ENCODE measurements around the gene LRRN4.
A peak's percentile ranks its signal among the peaks of the same experiment; 100 is the strongest.

The LRRN4 gene

DNA sequence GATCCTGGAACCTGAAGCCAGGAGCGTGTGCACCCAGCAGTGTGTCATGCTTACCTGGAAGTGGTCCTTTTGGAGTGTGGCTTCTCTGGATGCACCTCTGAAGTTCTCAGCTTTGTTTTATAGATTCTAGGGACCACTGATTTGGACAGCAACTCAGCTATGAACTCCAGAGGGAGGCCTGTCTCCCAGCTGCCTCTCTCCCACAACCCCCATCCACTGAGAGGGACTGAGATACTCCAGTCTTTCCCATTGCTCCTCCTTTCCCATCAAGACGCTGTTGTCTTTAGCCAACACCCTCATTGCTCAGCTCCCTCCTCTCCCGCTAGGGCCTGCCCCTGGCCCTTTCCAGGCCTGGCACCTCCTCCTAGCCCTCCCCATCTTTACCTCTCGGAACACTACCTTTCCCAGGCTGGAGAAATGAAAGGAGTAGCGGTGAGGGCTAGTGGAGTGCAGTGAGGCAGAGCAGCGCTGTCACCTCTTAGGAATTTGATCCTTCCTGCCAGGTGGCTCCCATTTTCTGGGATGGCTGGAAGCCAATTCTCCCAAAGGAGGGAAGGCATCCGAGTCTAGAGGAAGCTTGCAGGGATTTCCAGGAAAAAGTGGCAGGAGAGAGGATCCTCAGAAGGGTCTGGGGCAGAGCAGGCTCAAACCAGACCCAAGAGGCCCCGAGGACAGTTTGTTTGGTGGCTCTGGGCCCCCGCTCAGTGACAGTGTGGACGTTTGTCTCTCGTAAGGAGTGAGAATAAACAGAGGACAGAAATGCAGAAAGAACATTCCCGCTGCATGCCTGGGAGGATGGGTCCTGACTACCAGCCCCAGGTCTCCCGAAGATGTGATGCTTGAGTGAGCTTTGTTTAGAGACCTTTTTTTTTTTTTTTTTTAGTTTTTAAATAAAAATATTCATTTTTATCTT, at the start of gene LRRN4:
Gene LRRN4 (minus strand): TSS at position 285 of the 913 bp plus-strand sequence. CDS start 1,261 bp downstream, outside the sequence.
- DNase-seq (ENCODE audit: low spot score) = peak; percentile 85

DNA sequence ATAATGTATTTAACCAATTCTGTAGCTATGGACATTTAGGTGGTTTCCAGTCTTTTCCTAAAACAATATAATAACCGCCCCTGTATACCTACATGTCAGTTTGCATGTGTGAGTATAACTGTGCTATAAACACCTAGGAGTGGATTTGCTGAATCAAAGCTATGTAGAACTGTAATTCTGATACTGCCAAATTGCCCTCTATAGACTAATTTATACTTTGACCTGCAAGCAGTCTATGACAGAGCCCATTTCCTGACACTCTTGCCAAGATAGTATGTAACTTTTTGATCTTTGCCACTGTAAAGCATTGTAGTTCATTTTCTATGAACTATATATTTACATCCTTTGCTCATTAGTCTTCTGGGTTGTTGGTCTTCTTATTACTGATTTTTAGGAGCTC, 49.4 kb upstream of the LRRN4 start:
- DNase-seq (ENCODE audit: low spot score) = no peak

DNA sequence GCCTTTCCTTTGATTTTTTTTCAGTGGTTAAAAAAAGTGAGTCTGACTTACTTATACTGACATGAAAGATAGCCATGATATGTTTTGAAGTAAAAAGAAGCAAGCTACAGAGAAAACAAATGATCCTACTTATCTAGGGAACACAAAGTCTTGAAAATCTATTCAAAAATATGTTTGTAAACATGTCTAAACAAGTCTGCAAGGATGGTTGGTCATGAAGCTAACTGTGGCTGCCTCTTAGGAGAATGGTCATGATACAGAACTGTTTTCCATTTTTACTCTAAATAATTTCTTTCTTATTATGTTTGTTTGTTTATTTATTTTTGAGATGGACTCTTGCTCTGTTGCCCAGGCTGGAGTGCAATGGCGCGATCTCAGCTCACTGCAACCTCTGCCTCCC, 47.5 kb upstream of the LRRN4 start:
- no peak for DNase-seq (ENCODE audit: low spot score)

DNA sequence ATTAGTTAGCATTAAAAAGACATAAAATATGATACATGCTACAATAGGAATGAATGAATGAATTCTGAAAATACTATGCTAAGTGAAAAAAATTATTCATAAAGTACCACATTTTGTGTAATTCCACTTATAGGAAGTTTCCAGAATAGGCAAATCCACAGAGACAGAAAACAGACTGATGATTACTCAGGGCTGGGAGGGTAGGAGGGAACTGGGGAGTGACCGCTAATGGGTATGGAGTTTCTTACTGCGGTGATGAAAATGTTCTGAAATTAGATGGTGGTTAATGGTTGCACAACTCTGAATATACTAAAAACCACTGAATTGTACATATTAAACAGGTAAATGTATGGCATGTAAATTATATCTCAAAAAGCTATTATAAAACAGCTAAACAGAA, 46.4 kb upstream of the LRRN4 start:
- no peak for DNase-seq (ENCODE audit: low spot score)

DNA sequence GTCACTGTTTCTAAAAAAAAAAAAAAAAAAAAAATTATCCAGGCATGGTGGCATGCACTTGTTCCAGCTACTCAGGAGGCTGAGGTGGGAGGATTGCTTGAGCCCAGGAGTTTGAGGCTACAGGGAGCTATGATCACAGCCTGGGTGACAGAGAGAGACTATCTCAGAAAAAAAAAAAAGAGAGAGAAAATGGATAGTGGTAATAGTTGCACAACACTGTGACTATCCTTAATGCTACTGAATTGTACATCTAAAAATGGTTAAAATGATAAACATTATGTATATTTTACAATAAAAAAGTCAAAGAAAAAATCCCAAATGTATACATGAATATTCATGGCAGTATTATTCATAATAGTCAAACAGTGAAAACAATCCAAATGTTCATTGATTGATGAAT, 46.0 kb upstream of the LRRN4 start:
- no peak for DNase-seq (ENCODE audit: low spot score)

DNA sequence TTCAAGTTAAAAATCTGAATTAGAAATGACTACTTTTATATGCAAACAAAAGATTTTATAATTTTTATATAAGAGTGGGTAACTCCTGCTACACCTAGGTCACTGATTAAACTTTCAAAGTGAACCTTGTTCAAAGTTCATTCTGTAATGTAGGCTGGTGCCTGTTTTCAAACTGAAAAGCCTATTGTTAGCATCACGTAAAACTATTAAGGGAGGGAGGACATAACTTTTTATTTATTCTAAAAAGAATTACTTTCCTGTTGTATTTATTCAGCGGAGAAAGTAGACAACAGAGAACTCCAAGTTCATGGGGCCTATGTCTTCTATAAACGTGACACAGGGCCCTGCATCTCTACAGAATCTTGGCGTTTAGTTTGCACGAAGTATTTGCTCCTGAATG, 41.5 kb upstream of the LRRN4 start:
- DNase-seq (ENCODE audit: low spot score) = no peak

DNA sequence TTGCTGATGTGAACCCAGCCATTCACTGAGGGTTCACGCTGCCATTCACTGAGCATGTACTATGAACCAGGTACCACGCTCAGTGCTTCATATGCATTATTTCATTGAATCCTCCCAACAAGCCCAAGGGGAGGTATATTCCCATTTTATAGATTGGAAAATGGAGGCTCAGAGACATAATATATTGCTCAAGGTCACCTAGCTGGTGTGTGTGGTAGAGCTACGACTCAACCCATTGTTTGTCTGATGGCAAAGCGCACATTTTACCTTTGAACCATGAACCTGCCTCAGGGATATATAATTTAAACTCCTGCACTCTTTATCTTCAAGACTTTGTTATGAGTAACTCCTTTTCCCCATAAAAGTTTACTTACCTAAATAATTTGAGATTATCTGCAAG, 40.7 kb upstream of the LRRN4 start:
- DNase-seq (ENCODE audit: low spot score) = no peak

DNA sequence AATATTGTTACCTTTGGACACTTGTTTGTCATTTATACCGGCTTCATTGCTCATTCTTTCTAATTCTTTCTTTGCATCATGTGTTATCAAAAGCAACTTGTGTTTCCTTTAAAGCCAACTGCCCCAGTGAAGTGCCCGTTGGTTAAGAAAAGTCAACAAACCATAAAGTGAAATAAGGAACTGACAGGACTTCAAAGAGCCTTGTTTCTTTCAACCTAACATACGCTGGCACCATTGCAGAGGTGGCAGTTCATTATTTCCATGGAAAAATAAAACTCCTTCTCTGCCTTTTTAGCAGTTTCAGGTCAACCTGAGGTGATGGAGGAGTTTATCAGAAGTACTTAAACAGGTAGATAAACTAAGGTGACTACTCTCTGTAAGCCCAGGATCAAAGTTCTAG, 40.2 kb upstream of the LRRN4 start:
- DNase-seq (ENCODE audit: low spot score) = no peak

DNA sequence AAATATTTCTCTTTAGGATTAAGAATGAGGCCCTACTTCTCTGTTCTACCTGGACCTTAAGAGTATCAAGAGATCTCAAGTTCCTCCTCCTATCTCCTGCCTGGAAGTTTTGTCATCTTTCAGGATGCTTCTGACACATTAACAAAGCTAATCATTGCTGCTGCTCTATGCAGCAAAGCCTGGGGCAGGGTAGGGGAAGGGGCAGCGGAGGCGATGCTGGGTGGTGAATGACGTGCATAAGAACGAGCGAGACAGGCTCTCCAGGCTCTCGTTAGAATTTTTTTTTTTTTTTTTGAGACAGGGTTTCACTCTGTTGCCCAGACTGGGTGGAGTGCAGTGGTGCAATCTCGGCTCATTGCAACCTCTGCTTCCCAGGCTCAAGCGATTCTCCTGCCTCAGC, 37.8 kb upstream of the LRRN4 start:
- DNase-seq (ENCODE audit: low spot score) = no peak

DNA sequence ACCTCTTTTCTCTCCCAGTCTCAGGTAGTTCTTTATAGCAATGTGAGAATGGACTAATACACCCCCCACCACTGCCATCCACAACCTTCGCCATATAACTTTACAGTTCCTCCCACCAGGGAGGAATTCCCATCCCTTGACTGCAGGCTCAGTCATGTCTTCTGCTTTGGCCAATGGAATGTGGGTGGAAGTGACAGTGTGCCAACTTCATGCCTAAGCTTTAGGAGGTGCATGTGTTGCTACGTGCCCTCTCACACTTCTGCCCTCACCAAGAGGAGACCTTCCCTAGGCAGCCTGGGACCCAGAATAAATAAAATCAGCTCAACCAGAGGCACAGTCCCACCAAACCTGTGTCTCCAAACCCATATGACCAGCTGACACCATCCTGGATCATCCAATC, 33.0 kb upstream of the LRRN4 start:
- DNase-seq (ENCODE audit: low spot score) = no peak

DNA sequence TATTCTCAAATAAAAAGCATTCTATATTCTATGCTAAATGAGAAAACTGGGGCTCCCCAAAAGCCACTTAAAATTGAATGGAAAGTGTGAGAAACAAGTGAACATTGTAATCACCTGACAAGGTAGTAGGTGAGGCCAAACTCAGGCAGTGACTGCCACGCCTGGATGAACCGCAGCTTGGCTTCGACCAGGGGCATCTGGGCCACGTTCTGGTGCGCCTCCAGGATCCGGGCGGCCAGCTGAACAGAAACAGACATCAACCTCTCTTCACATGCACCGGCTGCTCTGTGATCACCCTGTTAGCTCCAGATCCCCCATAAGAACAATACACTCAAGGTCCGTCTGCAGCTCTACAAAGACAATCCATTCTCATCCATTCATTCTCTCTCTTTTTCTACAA, 30.1 kb upstream of the LRRN4 start:
- no peak for DNase-seq (ENCODE audit: low spot score)

DNA sequence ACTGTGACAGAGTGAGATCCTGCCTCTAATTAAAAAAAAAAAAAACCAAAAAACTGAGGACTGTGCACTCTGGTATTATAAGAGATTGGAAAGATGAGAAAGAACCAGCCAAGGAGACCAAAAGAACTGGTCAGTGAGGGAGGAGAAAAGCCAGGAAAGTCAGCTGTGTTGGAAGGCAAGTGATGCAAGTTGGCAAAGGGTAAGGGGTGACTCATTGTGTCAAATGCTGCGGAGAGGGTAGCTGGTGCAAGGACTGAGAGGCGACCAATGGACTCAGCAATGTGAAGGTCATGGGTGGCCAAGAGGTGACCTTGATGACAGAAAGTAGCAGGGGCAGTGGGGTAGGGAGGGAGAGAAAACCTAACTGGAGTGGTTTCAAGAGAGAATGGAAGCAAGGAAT, 27.4 kb upstream of the LRRN4 start:
- DNase-seq (ENCODE audit: low spot score) = no peak

DNA sequence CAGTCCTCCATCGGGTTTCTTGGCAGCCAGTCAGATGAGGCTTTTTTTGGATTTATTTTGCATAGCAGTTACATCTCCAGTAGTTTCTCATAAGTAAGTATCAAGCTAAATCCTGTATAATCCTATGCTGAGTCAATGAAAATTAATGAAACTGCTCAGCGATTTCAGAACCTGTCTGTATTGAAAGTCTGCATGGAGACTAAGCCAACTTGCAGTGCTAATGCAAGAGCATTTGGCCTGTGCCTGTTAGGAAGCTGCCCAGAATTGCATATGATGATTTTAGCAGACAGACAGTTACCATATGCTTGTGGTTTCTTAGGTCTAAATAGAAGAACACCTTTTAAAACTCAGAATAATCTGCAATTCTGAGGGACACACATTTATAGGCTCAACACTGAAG, 25.2 kb upstream of the LRRN4 start:
- DNase-seq (ENCODE audit: low spot score) = no peak

DNA sequence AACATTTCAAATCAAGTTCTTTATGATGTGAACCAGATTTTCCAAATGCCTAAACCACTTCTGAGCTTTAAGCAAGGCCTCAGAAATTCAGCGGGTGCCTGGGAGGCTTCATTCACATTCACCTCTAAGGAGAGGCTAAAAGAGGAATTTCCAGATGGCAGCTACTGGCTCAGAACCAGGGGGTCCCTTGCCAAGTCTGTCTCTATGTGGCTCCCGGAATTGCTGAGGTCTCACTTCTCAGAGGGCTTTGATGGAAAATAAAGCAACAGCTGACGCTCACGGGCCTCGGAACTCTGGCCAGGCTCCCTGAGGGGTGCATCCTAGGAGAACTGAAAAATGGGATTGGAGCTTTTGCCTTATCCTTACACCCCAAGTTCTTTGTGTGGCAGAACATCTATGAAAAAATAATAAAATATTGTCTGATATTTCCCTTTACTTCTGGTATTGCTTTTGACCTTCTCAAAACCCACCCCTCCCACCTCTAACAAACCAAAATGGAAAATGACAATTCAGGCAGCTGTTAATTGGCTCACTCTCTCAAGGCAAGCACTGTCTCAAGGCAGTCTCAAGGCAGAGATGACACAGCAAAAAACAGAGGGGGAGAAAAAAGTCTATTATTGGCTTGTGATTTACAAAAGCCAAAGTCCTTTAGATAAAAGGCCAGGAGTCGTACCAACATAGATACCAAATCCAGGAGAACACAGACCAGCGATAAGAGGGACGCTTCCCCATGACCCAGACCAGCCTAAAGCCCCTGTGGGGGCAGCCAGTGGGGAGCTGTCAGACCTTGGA, 21.8 kb upstream of the LRRN4 start:
- DNase-seq (ENCODE audit: low spot score) = no peak

DNA sequence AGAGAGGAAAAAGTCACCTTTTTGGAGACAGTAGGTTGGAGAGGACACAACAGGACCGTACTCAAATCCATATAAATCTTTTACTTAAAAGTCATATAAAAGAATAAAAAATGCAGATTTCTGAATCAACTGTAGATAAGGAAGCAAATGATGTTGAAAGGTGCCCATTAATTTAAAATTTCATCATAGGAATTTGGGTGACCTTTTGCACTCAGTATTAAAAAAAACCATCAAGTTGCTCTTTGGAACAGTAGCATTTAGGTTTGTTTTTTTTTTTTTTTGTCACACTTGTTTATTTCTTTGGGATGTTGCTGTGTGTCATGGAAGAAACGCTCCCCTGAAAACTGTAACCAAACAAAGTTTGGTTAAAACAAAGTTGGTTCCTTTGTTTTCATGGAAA, 20.9 kb upstream of the LRRN4 start:
- no peak for DNase-seq (ENCODE audit: low spot score)

DNA sequence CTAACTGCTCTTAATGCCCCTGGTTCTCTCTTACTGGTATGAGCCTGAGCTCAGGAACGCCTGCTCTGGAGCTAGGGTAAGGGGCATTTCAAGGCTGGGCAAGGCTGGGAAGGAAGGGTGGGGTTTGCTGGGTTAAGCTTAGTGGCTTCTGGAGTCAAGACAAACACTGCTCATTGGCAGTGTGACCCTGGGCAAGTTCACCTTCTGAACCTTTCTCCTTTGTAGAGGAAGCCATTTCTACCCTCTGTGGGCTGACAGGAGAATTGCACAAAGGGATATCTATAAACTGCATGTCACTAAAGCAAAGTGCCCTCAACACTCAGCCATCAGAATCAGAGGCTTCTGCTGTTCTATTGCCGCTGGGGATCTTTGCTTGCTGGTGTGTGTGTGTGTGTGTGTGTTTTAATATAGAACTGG, 20.3 kb upstream of the LRRN4 start:
- peak; percentile 26 for DNase-seq (ENCODE audit: low spot score)

DNA sequence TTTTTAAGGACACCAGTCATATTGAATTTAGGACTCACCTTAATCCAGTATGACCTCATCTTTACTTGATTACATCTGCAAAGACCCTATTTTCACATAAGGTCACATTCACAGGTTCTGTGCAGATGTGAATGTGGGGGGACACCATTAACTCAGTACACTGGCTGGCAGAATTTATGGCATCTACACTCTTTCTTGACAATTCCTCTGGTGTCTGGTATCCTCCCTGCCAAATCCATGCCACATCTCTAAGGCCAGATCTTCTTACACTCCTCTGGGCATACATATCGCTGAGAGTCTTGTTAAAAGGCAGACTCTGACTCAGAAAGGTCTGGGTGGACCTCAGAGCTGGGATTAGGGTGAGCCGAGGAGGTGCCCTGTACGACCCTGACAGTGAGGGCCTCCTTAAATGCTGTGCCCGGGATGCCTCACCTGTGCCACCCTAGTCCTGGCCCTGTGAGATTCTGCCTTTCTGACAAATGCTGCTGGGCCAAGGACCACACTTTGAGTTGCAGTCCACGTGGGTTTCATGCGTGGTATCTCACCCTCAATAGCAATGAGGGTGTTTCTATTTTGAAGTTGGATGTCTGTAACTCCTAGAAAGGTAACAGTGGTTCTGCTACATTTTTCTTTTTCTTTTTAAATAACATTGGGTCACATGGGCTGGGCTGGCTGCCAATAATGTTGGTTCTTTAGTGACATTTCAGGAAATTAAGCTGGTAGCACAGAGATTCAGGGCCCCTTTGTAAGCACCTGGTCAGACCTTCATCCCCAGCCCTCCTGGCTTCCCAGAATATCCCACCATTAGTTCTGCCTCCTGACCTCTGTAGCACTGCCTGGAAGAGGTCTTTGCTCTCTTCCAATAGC, 17.2 kb upstream of the LRRN4 start:
- DNase-seq (ENCODE audit: low spot score) = no peak

DNA sequence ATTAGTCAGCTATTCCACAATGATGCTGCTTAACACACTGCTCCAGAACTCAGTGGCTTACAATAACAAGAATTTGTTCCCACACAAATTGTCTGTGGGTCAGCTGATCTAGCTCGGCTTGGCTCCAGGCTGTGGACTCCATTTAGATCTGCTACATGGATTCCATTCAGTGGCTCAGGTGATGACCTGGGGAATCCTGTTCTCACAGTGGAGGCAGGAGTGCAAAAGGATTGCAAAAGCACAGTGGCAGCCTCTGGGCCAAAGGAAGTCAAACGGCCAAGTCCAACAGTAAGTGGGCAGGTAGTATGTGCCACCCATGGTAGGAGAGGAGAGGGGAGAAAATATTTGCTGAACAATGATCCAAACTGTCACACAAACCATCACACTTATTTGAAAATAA, 15.8 kb upstream of the LRRN4 start:
- DNase-seq (ENCODE audit: low spot score) = no peak

DNA sequence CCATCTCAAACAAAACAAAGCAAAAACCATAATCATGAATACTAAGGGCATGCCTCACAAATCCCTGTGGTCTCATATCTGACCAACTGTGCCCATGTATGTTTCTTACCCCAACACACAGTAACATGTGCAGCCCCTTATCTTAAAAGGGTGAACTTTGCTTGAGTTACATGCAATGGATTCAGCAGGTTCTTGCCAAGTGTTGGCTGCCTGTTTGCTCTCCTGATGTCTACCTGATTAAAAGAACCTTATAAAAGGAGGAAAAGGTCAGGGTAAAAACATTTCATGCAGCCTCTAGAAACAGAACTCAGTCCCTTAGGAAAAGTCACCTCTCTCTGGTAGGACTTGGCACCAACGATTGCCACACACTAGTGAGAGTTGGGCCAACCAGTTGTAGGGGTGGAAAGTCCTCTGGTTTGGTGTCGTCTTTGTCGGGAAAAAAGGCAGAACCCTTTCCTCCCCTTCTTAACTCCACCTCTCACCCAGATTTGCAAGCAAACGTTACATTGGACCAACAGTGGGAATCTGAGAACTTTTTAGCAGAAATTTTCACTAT, 14.0 kb upstream of the LRRN4 start:
- no peak for DNase-seq (ENCODE audit: low spot score)

DNA sequence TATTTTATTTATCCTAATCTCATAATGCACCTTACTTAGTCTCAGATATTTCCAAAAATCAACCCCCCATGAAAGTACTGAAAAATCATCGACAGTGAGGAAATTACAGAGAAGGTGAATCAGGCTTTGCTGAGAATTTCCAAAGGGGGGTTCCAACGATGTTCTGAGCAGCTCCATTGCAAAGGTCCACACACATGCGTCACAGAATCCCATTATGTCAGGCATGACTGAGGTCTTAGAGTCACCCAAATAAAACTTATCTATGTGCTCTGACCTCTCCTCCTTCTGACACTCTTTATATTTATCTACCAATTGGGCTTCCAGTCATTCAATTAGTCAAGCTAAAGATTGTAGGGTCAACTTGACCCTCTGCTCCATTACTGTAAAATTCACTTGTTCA, 12.7 kb upstream of the LRRN4 start:
- DNase-seq (ENCODE audit: low spot score) = no peak

DNA sequence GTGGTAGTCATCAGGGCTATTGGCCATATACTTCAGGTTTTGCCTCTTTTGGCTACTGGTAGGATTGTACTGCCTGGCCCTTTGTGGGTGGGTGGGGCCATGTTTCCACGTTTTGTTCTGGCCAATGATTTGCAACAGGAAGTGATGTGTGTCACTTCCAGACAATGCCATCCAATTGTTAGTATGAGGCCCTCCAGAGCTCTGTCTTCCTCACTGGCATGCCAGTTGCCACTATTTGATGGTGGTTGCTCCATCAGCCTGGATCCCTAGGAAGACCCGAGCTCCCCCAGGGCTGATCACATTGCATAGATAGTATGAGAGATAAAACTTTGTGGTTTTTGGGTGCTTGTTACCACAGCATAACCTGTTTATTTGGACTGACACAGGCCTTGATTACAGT, 7.7 kb upstream of the LRRN4 start:
- DNase-seq (ENCODE audit: low spot score) = no peak

DNA sequence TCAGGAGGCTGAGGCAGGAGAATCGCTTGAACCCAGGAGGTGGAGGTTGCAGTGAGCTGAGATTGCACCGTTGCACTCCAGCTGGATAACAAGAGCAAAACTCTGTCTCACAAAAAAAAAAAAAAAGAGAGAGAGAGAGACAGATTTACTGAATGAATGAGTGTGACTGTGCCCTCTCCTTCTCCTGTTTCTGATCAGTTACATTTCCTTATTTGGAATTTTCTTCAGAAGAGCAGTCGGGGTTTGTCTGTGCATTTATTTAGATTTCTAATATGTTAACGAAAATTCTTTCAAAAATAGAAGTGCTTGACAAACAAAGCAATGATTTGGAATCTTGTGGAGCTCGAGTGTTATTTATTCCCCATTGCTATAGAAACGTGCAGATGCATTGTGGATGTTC, 6.4 kb upstream of the LRRN4 start:
- DNase-seq (ENCODE audit: low spot score) = no peak

Data from SW480 (cell line).